T-helper 9 cell (primary cell): Measurements from ENCODE around the gene EXOSC10.
"Not testable (repeated sequence)": the region's sequence is repeated elsewhere in the genome, so short reads cannot be mapped to it uniquely, and the experiment has no call there.

Experiments
- DNase-seq: peaks from one replicate; pipeline ENCODE4 v3.0.0-alpha.2; 2020

EXOSC10 gene

DNA sequence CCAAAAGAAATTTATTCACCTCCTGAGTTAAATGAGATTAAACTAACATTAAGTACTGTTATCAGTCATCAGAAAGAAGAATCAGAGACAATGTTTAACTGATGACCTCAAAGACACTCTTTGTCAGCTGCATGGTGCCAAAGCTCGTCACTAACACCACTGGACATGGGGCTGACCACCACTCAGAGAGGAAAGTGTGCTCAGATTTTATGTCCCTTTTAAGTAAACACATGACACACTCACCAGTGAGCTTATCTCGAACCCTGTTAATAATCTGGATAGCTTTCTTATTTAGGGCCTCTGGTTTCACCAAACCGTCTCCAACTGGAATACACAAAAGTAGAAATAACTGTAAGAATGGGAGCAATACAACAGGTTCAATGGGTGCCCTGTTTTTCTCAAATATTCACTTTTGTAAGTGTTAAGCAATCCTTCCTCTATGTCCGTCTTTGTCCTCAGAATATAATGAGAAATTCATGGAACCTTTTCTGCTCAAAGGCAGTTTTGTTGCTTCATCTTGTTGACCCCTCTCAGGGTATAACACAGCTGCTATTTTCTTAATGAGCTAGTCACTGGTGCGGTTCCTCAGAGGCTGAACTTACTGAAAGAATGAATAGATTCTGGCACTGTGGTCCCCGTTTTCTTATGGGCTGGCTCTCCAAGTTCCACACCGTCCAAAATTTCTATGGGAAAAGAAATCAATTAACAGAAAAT, 9.5 kb upstream of the EXOSC10 start:
- DNase-seq = no peak

DNA sequence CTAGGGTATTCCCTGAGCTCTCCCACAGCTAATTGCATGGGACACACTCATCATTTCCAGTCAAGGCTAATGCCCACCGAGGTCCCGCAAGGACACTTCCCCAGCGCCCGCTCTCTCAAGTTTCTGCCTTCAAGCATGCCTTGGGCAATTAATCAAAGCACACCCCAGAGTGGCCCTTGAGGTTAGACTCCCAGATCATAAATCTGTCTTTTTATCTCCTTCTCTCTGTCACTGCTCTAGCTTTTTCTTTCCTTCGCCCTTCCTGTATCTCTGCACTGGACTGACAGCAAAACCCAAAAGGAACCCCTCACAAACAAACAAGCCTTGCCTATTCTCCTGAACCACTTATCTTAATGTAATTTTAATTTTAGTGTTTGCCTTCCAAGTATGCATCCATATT, 7.9 kb upstream of the EXOSC10 start:
- DNase-seq = no peak

DNA sequence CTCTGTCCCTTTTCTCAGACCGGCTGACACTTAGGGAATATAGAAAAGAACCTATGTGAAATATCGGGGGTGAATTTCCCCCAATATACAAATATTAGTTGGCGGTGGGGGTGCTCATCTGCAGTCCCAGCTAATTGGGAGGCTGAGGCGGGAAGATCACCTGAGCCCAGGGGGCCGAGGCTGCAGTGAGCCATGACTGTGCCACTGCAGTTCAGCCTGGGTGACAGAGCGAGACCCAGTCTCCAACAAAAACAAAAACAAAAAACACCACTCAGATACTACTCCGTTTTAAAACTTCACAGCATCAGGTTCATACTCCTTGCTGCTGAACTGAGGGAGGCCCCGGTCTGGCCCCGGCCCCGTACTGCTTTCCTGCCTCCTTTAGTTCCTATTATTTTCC, 5.9 kb upstream of the EXOSC10 start:
- no peak for DNase-seq

DNA sequence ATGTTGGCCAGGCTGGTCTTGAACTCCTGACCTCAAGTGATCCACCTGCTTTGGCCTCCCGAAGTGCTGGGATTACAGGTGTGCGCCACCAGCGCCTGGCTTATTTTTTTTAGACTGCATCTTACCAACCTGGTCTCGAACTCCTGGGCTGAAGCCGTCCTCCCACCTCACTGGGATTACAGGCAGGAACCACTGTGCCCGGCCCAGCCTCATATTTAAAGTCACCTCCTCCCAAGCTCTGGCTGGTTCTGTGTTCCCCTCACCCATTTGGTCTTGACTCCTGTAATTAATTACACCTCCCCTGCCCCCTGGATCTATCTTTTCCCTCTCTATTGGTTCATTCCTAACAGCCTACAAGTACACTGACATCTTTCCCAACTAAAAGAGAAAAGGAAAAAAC, 1.7 kb upstream of the EXOSC10 start:
- DNase-seq = no peak

DNA sequence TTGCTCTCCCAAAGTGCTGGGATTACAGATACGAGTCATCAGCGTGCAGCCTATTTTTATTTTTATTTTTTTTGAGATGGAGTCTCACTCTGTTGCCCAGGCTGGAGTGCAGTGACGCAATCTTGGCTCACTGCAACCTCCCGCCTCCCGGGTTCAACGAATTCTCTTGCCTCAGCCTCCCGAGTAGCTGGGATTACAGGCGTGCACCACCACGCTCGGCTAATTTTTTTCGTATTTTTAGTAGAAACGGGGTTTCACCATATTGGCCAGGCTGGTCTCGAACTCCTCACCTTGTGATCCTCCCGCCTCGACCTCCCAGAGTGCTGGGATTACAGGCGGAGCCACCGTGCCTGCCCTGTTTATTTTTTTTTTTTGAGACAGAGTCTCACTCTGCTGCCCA, 1.1 kb upstream of the EXOSC10 start:
- DNase-seq = not testable (repeated sequence)

DNA sequence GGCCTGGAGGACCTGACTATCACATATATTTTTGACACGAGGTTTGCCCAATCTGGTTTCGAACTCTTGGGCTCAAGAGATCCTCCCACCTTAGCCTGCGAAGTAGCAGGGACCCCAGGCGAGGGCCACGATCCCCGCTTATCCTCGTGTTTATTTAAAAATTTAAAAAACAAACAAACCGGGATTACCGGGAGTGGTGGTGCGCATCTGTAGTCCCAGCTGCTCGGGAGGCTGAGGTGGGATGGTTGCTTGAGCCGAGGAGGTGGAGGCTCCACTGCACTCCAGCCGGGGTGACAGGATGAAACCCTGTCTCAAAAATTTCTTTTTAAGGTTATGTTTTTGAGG, 452 bp upstream of the EXOSC10 start:
- DNase-seq = no peak

DNA sequence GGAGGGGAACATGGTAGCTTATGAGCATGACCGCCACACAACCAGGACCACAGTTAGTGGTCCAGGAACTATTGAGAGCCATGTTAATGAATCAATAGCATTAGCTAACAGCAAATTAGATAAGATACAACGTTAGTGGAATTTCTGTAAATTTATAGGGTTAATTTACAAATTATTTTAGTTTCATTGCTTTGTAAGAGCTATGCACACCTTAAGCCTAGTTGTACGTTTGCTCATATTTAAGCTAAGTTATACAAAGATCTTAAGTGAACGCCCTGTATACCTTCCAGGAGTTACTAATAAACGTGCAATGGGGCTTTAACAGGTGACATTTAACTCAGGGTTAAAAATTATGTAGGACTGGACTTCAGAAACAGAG, 749 bp downstream of the EXOSC10 start:
- no peak for DNase-seq

DNA sequence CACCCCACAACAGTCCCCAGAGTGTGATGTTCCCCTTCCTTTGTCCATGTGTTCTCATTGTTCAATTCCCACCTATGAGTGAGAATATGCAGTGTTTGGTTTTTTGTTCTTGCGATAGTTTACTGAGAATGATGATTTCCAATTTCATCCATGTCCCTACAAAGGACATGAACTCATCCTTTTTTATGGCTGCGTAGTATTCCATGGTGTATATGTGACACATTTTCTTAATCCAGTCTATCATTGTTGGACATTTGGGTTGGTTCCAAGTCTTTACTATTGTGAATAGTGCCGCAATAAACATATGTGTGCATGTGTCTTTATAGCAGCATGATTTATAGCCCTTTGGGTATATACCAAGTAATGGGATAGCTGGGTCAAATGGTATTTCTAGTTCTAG, 15.9 kb downstream of the EXOSC10 start:
- DNase-seq = not testable (repeated sequence)

DNA sequence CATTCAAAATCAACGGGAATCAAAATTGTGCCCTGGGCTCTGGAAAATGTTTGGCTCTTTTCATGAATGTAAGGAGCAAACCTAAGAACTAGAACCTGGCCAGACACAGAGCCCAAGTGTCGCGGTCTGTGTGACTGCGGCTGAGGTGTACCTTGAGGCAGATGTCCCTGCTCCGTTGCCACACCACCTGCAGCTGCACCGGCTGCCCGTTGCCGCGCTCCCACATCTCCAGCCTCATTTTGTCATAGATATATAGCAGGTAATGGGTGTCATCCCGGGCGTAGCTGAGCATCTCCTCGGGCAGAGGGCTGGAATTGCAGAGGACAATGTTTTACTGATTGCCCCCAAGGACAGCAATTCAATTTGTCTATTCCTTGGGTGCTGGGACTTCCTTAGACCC, 18.7 kb downstream of the EXOSC10 start:
- no peak for DNase-seq

DNA sequence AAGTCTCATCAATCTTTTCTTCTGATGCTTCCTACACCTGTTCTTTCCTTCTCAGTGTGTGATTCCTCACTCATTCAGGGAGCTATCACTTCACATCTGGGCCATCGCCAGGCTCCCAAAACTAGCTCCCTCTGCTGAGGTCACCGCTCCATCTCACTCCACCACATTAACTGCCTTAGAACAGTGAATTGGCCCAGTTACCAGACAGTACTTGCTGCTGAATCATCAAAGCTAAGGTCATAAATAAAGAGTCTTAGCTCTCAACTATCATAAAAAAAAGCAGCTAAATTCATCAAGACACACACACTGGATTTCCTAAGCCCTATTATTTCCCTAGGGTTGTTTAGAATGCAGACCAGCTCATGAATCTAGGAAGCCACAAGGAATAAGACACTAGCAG, 21.0 kb downstream of the EXOSC10 start:
- DNase-seq = no peak

DNA sequence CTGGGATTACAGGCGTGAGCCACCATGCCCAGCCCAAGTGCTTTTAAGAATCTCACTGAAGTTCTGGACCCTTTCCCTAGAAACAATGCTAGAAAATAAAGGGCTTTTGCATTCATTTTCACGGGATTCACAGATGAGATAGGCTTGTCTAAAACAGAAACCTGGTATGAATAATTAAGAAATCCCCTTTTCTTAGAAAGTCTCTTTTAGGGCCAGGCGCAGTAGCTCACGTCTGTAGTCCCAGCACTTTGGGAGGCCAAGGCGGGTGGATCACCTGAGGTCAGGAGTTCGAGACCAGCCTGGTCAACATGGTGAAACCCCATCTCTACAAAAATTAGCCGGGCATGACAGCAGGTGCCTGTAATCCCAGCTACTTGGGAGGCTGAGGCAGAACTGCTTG, 26.3 kb downstream of the EXOSC10 start:
- DNase-seq = not testable (repeated sequence)

DNA sequence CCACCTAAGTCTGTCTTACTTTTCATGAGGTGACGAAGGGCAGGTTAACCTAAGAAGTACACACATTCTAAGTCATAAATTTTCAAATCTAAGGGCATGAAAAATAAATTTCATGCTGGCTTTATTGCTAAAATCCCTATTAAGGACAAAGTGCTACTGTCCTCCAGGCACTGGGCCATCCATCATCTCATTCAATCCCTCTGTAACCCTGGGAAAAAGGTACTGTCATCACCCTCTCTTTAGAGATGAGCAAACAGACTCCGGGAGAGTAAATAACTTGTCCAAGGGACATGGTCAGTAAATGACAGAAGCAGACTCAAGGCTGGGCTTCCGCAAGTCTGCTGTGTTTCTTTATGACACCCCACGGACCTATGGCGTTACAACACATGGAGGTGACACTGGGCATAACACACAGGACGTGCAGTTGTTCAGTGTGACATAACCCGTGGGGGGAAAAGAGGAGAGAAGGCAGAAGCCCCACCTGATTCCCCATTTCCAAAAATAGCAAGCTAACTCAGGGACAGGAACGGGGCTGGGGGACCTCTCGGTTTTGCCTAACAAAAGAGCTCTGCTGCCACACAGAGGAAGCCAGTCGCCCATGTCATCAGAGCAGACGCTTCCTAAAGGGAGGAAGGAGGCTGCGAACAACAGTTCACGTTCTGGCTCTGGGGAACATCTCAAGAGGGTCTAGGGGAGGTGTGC, 27.3 kb downstream of the EXOSC10 start:
- no peak for DNase-seq

DNA sequence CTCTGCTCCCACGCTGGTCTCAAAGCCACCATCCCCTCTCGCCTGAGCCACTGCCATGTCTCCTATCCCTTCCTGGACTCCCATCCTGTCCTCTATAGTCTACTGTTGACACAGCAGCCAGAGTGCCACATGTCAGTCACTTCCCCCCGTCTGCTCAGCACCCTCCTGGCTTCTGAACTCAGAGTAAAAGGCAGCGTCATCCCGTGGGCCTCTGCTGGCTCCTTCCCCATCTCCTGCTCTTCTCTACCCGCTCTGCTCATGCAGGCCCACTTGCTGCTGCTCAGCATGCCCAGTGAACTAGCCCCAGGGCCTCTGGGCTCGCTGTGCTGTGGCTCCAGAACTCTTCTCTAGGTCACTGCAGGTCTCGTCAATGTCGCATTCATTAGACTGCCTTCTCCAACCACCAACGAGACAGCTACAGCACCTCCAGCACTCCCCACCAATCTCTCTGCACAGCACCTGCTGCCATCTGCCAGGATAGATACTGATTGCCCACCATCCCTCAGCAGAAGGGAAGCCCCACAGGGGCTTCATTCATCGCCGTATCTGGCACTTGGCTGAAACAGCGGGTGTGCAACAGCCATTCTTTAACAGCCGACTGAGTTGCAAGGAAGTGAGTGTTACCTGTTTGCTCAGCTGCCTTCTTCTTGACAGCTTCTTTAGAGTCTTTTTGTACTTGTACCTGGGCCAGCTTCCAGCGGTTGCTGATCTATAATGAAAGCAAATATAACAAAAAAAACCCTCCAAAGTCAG, 28.0 kb downstream of the EXOSC10 start:
- no peak for DNase-seq

DNA sequence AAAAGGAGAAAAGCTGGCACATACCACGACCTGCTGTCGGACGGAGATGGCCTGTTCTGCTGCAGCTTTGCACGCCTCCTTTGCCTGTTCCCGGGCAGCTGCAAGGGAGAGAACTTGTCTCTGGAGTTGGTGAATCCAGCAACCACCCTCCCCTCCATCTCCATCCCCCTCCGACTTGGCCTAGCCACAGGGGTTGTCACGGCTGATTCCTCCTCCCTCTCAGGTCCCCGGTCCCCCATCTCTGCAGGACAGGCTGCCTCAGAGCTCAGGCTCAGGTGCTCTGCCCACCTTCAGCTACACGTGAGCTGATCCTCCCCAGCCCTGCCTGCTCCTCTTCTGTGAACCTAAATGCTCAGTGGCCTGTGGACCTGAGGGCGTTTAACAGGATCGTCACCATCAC, 28.8 kb downstream of the EXOSC10 start:
- DNase-seq = no peak

DNA sequence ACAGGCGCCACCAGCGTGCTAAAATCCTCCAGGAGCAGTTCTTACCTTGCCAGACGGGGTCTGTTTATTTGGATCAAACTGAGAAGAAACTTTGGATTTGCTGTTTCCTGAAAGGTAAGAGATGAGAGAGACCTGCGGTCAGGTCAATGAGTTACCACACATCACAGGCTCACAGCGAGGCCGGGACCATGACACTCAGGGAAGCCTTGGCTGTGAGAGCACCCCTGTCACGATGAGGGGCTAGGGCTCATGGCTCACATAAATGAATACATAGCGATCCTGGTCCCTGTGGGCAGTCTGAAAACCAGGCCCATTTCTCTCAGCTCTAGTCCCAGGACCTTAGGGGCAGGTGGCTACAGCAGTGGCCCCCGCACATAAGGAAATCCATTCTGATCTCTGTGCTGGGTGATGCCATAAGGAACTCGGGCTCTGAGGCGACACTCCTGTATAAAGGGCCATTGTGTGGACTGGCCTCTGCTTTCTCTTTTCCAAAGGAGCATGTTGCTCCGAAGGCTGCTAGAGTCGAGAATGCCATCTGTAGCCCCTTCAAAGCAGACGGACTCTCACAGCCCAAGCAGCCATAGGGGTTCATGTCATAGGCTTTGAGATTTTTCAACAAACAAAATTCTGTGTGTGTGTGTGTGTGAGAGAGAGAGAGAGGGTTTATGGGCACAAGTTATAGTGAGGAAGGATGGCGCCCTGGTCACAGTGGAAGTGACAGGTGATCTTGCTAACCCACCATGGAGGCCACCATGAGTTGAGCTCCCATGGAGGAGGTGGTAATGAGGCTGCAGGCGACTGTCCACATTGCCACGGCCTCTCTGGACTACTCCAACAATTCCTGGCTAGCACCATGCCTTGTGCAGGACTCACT, 30.8 kb downstream of the EXOSC10 start:
- no peak for DNase-seq

DNA sequence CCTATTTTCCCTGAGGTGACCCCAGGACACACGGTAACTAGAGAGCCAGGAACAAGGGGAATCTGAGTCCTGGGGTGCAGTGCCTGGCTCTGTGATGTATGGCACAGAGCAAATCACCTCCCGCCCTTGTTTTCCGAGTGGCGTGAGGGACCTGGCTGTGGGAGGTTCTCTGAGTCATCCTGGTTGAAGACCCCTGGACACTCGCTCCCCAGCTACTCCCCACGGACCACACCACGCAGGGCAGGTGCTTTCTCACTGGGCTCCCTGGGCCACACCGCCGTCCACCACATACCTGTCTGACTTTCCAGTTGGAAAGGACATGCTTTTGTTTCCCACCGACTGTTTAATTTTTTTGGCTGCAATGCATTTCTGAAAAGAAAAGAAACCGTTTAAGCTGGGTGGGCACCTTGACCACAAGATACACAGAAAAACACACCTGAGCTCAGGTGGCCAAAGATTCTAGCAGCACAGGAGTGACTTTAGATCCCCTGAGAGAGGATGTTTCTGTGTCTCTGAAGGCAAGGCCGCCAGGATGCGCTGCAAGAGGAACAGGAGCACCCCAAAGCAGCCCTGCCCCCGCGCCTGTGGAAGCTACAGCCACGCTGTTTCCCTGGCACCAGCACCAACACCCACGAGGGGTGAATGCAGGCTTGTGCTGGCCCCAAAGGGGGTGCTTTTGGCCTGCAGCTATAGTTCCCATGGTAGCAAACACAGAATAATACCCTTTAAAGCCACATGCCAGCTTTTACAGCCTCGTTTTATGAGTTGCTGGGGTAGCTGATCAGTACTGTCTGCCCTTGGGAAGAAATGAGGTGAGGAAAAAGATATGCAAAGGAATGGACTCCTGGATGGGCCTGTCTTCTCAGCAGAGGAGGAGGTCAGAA, 31.7 kb downstream of the EXOSC10 start:
- no peak for DNase-seq

DNA sequence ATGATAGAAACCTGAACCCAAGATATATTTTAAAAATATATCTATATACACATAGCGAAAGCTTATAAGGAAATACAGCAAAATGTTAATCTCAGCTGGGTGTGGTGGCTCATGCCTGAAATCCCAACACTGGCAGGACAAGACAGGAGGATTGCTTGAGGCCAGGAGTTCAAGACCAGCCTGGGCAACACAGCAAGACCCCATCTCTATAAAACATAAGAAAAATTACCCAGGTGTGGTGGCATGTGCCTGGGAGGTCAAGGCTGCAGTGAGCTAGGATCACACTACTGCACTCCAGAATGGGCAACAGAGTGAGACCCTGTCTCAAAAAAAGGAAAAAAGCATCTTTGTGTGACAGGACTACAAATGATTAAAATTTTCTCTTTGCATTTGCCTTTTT, 33.9 kb downstream of the EXOSC10 start:
- DNase-seq = no peak

DNA sequence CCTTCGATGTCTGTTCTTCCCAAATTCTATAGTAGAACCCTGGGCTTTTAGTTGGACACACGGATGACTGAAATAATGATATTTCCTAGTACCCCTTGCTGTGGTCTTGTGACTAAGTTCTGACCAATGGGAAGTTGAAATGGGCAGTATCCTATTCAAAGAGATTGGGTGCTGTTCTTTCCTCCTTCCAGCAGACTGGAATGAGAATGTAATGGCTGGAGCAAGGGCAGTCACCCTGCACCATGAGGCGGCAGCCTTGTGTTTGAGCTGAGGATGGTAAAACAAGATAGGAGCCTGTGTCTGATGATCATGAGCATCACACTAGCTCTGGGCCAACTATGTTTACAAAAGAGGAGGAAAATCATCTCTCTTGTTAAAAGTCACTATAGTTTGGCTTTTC, 34.7 kb downstream of the EXOSC10 start:
- no peak for DNase-seq

DNA sequence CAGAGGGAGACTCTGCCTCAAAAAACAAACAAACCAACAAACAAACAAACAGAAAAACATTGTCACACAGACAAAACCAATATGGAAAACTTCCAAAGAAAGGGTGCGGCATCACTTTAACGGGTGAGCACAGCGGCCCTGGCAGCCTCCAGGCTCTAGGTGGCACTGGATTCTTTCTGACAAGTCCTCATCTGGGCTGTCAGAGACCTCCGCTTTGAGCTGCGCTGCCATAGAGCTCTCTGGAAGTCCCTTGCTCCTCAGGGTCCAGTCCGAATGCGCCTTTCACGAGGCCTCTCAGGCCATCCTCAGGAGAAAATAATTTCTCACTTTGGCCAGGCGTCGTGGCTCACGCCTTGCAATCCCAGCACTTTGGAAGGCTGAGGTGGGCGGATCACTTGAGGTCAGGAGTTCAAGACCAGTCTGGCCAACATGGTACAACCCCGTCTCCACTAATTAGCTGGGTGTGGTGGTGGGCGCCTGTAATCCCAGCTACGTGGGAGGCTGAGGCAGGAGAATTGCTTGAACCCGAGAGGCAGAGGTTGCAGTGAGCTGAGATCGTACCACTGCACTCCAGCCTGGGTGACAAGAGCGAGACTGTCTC, 35.6 kb downstream of the EXOSC10 start:
- not testable (repeated sequence) for DNase-seq

DNA sequence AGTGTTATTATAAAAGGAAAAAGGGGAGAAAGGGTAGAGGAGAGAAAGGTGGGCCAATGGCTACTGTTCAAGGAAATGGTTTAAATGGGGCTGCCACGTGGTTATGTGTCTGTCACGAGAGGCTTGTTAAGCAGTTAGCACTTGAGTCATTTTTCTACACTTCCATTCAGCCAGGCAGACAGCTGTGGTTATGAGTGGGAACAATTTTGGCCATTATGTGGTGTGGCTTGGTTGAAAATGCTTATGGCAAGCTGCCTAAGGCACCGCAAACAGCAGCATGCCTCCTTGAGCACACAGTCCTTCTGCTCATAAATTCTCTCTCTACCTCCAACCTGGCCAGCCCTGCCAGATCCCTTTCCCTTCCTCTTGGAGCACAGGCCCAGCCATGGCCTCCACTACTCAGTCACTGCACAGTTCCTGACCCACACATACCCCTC, 36.7 kb downstream of the EXOSC10 start:
- DNase-seq = no peak

DNA sequence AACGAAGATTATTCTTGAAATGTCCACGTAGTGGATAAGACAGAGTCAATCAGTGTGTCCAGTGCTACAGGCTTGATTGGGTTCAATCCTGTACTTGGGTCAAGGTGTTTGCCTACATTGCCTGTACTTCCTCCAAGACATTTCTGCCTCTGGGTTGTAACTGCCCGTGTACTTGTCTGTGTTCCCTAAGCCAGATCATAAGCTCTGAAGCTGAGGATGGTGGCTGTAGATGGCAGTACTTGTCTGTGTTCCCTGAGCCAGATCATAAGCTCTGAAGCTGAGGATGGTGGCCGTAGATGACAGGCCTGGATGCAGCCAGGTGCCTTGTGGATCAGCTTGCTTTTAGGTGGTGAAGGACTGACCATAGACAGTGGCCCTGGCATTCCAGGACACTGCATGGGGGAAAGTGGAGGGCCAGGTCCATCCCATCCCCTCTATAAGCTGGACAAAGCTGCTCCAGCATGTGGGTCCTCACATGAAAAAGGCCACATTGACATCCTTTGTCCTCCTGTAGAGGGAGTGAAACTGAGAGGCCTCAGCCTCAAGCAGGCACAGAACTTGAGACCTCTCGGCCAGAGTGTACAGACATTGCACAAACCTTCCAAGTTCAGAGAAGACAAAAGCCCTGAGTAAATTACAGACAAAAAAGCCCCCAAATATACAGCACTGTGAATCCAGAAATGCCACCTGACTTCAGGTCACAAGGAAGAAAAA, 37.9 kb downstream of the EXOSC10 start:
- DNase-seq = no peak
